Measurements from ENCODE around the gene TRAPPC2L. TPM values are rescaled to one million over a fixed set of nuclear protein-coding genes. Genes with fewer than 3 reads are reported as not detected.

TRAPPC2L gene
- total and polyA plus RNA-seq, 2 experiments from 2014 or later = 58.7 to 215 TPM

- TF ChIP-seq CTCF (IDR thresholded peaks at IDR 0.05; ENCODE audit: poor library complexity) = no peak
- TF ChIP-seq EZH2phosphoT487 (IDR thresholded peaks at IDR 0.05; ENCODE audit: low read depth, severe bottlenecking, unreplicated experiment) = no peak
- TF ChIP-seq EZH2 (IDR thresholded peaks at IDR 0.05; ENCODE audit: borderline replicate concordance) = no peak
- Histone ChIP-seq H2AFZ (no peak overlapping the region), H3K27me3 (no peaks in the 10 kb centered on the region), H3K9me2 (replicated peaks; ENCODE audit: insufficient read depth) (no peaks in the 10 kb centered on the region), H3K9me3 (ENCODE audit: low read depth) (no peaks in the 10 kb centered on the region), H3K27ac (no peak overlapping the region), H3K79me2 (no peaks in the 10 kb centered on the region), H3K4me2 (no peak overlapping the region), H3K36me3 (replicated peaks; ENCODE audit: insufficient read depth, low read depth) (no peaks in the 10 kb centered on the region), H3K4me3 (no peak overlapping the region), H4K20me1 (ENCODE audit: insufficient read depth, poor library complexity, severe bottlenecking) (no peaks in the 10 kb centered on the region), H3K4me1 (ENCODE audit: insufficient read depth) (peaks cover 8% of the 10 kb centered on the region)
- WGBS (ENCODE audit: low lambda C conversion rate, missing lambda C conversion rate) = 82% methylated on average over 11 of the region's 11 CpGs
- no peak for DNase-seq (ENCODE audit: low spot score)
Observed at GRCh38 chr16:88879788-88880055, 22.8 kb downstream of the TRAPPC2L start.

GRCh38 chr16:88880226-88881006, 23.5 kb downstream of the TRAPPC2L start:
- Histone ChIP-seq H3K4me3 (no peak overlapping the region), H2AFZ (no peak overlapping the region), H3K79me2 (no peaks in the 10 kb centered on the region)

GRCh38 chr16:88881007-88881615, 24.2 kb downstream of the TRAPPC2L start:
- Histone ChIP-seq H3K4me3 (no peak overlapping the region), H2AFZ (no peak overlapping the region), H3K79me2 (no peaks in the 10 kb centered on the region), H3K27ac (no peak overlapping the region), H3K9me3 (ENCODE audit: low read depth) (no peaks in the 10 kb centered on the region), H3K9me2 (replicated peaks; ENCODE audit: insufficient read depth) (no peaks in the 10 kb centered on the region), H3K4me1 (ENCODE audit: insufficient read depth) (peaks cover 8% of the 10 kb centered on the region), H3K27me3 (no peaks in the 10 kb centered on the region), H3K36me3 (replicated peaks; ENCODE audit: insufficient read depth, low read depth) (no peaks in the 10 kb centered on the region), H3K4me2 (peak overlapping the region; percentile 29), H4K20me1 (ENCODE audit: insufficient read depth, poor library complexity, severe bottlenecking) (no peaks in the 10 kb centered on the region)
- TF ChIP-seq CTCF (IDR thresholded peaks at IDR 0.05; ENCODE audit: poor library complexity) = no peak
- no peak for TF ChIP-seq EZH2 (IDR thresholded peaks at IDR 0.05; ENCODE audit: borderline replicate concordance)
- TF ChIP-seq EZH2phosphoT487 (IDR thresholded peaks at IDR 0.05; ENCODE audit: low read depth, severe bottlenecking, unreplicated experiment) = no peak
- no peak for DNase-seq (ENCODE audit: low spot score)
- WGBS (ENCODE audit: low lambda C conversion rate, missing lambda C conversion rate) = 81% methylated on average over 33 of the region's 46 CpGs

More at GRCh38 chr16:88880226-88881006, 23.5 kb downstream of the TRAPPC2L start:
- Histone ChIP-seq H3K9me2 (replicated peaks; ENCODE audit: insufficient read depth) (no peaks in the 10 kb centered on the region), H3K36me3 (replicated peaks; ENCODE audit: insufficient read depth, low read depth) (no peaks in the 10 kb centered on the region), H3K4me2 (peak overlapping the region; percentile 29), H3K27me3 (no peaks in the 10 kb centered on the region), H4K20me1 (ENCODE audit: insufficient read depth, poor library complexity, severe bottlenecking) (no peaks in the 10 kb centered on the region), H3K4me1 (ENCODE audit: insufficient read depth) (peaks cover 8% of the 10 kb centered on the region), H3K27ac (no peak overlapping the region), H3K9me3 (ENCODE audit: low read depth) (no peaks in the 10 kb centered on the region)
- 73% methylated on average over 36 of the region's 36 CpGs for WGBS (ENCODE audit: low lambda C conversion rate, missing lambda C conversion rate)
- DNase-seq (ENCODE audit: low spot score) = no peak
- TF ChIP-seq EZH2phosphoT487 (IDR thresholded peaks at IDR 0.05; ENCODE audit: low read depth, severe bottlenecking, unreplicated experiment) (no peak), CTCF (IDR thresholded peaks at IDR 0.05; ENCODE audit: poor library complexity) (no peak), EZH2 (IDR thresholded peaks at IDR 0.05; ENCODE audit: borderline replicate concordance) (no peak)

Data from hepatocyte (in vitro differentiated cells).